PFSK-1 (cell line): Measurements from ENCODE around the gene ABHD6.

ENCODE experiments used
- FOXP2 ChIP-seq: optimal IDR thresholded peaks from 2 replicates; pipeline ENCODE3; 2011; ENCODE audit warnings: borderline replicate concordance, control low read depth, inconsistent platforms; ENCODE audit not compliant: insufficient read depth; ENCODE audit errors: extremely low read length, extremely low read depth
- POLR2AphosphoS5 ChIP-seq: IDR thresholded peaks from 2 replicates; pipeline ENCODE4 v1.6.1; 2012; ENCODE audit warnings: low read depth, mild to moderate bottlenecking, control low read depth, low read length, moderate library complexity
- SIN3A ChIP-seq: IDR thresholded peaks from 2 replicates; pipeline ENCODE4 v1.6.1; 2012; ENCODE audit warnings: mild to moderate bottlenecking, low read length, moderate library complexity, borderline replicate concordance; ENCODE audit not compliant: insufficient read depth
- TAF1 ChIP-seq: IDR thresholded peaks from 2 replicates; pipeline ENCODE4 v1.6.1; 2012; ENCODE audit warnings: low read length, control low read depth, borderline replicate concordance; ENCODE audit not compliant: insufficient read depth
- TF ChIP-seq, protein P1 (sequence below), 2 experiments: IDR thresholded peaks; 2 replicates each; pipeline versions ENCODE4 v1.6.1 to v1.8.0; 2011 to 2012; ENCODE audit warnings: low read depth in 2 of 2, low read length in 2 of 2, control low read depth in 1 of 2, inconsistent platforms in 1 of 2, mild to moderate bottlenecking in 1 of 2, moderate library complexity in 1 of 2; ENCODE audit not compliant: insufficient read depth in 1 of 2

Gene ABHD6

DNA sequence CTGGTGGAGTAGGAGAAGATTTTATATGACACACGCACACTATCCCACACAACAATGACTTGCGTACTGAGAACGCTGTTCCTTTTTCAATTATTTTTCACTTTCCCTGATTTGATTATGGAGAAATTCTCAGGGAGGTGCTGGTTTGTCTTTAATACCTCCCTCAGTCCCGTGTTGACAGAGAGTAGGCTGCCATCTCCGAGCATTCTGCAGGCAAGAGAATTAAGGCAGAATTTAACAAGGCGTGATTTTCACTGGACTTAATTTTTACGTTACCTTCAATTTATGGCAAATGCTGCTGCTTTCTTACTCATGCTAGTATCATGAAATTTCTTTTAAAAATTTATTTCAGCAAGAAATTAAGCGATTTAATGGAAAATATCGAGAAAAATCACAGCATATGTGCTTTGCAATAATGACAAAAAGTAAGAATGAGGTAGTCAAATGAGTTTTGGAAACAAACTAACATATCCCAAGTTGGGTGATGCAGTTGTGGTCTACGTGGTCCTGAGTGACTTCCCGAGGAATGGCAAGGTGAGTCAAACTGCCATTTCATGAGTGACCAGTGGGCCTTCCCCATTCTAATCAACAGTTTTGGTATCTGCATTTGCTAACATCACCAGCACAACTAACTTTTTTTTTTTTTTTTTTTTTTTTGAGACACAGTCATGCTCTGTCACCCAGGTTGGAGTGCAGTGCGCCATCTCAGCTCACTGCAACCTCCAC, 43.7 kb upstream of the ABHD6 start:
- TF ChIP-seq, protein P1, sequence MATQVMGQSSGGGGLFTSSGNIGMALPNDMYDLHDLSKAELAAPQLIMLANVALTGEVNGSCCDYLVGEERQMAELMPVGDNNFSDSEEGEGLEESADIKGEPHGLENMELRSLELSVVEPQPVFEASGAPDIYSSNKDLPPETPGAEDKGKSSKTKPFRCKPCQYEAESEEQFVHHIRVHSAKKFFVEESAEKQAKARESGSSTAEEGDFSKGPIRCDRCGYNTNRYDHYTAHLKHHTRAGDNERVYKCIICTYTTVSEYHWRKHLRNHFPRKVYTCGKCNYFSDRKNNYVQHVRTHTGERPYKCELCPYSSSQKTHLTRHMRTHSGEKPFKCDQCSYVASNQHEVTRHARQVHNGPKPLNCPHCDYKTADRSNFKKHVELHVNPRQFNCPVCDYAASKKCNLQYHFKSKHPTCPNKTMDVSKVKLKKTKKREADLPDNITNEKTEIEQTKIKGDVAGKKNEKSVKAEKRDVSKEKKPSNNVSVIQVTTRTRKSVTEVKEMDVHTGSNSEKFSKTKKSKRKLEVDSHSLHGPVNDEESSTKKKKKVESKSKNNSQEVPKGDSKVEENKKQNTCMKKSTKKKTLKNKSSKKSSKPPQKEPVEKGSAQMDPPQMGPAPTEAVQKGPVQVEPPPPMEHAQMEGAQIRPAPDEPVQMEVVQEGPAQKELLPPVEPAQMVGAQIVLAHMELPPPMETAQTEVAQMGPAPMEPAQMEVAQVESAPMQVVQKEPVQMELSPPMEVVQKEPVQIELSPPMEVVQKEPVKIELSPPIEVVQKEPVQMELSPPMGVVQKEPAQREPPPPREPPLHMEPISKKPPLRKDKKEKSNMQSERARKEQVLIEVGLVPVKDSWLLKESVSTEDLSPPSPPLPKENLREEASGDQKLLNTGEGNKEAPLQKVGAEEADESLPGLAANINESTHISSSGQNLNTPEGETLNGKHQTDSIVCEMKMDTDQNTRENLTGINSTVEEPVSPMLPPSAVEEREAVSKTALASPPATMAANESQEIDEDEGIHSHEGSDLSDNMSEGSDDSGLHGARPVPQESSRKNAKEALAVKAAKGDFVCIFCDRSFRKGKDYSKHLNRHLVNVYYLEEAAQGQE (IDR thresholded peaks at IDR 0.05; ENCODE audit: insufficient read depth in 1 of 2, low read depth in 2 of 2, low read length in 2 of 2): no peak
- no peak for TF ChIP-seq POLR2AphosphoS5
- no peak for TF ChIP-seq SIN3A
- no peak for TF ChIP-seq TAF1
- TF ChIP-seq FOXP2: no peak

DNA sequence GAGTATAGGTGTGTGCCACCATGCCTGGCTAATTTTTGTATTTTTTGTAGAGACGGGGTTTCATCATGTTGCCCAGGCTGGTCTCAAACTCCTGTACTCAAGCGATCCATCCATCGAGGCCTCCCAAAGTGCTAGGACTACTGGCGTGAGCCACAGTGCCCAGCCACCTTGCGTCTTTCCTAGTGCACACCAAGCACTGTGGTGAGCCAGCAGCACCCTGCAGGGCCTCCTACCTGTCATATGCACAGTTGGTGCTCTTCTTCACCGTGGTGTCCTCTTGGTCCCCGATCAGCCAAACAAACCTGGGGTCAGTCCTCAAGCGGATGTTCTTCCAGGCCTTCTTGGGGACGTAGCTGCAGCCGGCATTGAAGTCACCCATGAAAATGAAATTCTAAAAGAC, 40.0 kb upstream of the ABHD6 start:
- TF ChIP-seq POLR2AphosphoS5: no peak
- TF ChIP-seq, protein P1 (IDR thresholded peaks at IDR 0.05; ENCODE audit: insufficient read depth in 1 of 2, low read depth in 2 of 2, low read length in 2 of 2): no peak

DNA sequence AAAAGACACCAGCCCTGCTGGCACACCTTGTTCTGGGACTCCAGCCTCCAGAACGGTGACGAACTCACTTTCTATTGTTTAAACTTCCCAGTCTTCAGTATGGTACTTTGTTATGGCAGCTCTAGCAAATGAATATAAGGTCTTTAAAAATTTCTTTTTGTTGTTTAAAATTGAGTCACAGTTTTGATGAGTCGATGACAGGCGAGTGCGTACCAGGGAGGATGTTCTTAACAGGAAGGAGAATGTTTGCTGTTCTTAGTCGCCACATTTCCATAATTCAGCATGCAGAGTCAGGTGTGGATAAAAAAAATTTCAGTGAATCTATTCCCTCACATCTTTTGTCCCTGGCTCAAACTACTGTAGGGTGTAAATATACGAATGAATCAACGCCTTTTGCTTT, 39.2 kb upstream of the ABHD6 start:
- TF ChIP-seq SIN3A (no peak), POLR2AphosphoS5 (no peak), FOXP2 (no peak), TAF1 (no peak)
- TF ChIP-seq, protein P1 (IDR thresholded peaks at IDR 0.05; ENCODE audit: insufficient read depth in 1 of 2, low read depth in 2 of 2, low read length in 2 of 2): no peak

DNA sequence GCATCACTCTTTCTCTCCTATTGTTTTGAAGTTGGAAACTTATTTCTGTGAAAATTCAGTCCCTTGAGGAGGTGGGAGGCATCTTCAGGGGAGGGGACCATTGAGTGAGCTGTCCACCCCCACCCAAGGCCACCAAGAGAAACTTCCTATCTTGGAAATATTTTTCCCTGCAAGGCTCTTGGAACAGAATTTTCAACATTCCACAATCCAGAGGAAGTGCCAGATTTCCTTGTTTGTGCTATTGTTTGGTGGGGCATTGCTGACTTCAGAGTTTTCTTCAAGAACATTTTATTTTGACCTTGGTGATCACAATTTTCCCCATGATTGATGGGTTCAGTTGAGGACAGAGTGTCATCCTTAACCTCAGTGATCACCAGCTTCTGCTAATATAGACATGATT, 38.8 kb upstream of the ABHD6 start:
- TF ChIP-seq TAF1: no peak
- TF ChIP-seq, protein P1 (IDR thresholded peaks at IDR 0.05; ENCODE audit: insufficient read depth in 1 of 2, low read depth in 2 of 2, low read length in 2 of 2): no peak
- TF ChIP-seq POLR2AphosphoS5: no peak
- TF ChIP-seq FOXP2: no peak
- TF ChIP-seq SIN3A: no peak

DNA sequence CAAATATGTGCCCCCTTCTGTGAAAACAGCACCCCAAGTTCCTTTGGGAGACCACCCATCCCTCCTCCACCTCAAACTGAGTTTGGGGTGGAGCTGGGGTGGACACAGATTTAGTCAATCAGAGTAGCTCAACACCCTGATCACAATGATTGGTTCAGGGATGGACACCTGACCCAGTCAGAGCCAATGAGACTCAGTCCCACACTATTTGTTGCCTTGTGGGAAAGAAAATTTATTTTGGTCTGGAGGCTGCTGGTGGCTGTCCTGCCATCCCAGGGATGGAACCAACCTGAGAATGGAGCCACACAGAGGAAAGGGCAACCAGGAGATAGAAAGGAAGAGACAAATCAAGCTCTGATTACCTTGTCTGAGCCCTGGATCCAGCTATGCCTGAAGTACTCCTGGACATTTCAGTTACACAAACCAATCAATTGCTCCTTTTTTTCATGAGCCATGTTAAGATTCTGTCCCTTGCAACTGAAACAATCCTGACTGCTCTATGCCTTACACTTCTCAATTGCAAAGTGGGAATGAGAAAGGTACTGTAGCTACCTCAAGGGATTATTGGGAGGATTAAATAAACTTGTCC, 37.4 kb upstream of the ABHD6 start:
- no peak for TF ChIP-seq SIN3A
- TF ChIP-seq TAF1: no peak
- no peak for TF ChIP-seq POLR2AphosphoS5
- TF ChIP-seq, protein P1 (IDR thresholded peaks at IDR 0.05; ENCODE audit: insufficient read depth in 1 of 2, low read depth in 2 of 2, low read length in 2 of 2): no peak
- no peak for TF ChIP-seq FOXP2
